Measurements from ENCODE around the gene ANKRD2.
"Not testable (repeated sequence)": the region's sequence is repeated elsewhere in the genome, so short reads cannot be mapped to it uniquely, and the experiment has no call there.

ANKRD2 gene, protein sequence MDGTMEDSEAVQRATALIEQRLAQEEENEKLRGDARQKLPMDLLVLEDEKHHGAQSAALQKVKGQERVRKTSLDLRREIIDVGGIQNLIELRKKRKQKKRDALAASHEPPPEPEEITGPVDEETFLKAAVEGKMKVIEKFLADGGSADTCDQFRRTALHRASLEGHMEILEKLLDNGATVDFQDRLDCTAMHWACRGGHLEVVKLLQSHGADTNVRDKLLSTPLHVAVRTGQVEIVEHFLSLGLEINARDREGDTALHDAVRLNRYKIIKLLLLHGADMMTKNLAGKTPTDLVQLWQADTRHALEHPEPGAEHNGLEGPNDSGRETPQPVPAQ

DNA sequence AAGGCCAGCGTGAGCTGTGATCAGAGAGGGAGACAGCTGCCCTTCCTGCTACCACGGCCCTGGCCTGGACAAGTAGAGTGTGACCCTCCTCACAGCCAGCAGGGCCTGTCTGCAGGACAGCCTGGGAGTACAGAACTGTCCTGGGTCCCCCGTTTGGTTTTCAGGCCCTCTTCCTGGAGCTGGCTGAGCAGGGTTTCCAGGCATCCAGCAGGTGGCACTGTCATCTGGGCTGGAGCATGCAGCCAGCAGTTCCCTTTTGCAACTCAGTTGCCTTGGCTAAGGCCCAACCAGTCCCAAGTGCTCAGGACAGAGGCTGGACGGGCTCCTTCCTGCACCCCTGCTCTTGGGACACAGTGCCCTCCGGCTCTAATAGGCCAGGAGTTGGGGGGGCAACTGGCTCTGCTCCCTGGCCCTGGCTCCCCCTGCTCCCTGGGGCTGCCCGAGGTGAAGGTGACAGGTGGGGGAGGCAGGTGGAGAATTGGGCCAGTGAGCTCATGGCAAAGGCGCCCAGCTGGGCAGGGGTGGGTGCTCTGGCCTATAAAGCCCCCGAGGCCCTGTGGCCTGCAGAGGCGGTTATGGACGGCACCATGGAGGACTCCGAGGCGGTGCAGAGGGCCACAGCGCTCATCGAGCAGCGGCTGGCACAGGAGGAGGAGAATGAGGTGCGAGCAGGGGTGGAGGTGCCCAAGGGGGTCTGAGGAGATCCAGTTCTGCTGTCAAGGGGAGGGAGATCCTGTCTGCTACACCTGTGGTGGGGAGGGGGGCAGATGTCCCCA lies at the start of gene ANKRD2:
TSS of gene ANKRD2 (plus strand) at position 566 of the 776 bp plus-strand sequence. CDS start at position 576, 10 bp downstream.
- DNase-seq (ENCODE audit: low spot score): peak; percentile 77

DNA sequence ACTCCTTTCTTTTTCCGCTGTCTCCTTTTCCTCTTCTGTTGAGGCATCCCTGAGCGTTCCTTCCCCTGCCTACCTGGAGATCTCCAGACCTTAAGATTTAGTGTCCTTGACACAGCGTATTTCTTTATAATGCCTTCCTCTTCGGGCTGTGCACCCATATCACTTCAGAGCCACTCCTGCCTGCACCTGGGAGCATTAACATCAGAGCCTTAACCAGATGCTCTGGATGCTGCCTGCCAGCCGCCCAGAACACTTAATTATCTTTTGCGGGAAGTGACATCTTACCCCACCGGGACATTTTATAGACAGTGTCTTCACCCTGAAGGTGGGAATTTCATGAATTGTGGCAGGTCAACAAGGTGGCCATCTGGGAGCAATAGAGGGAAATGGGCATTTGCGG lies 49.6 kb upstream of the ANKRD2 start:
- no peak for DNase-seq (ENCODE audit: low spot score)

DNA sequence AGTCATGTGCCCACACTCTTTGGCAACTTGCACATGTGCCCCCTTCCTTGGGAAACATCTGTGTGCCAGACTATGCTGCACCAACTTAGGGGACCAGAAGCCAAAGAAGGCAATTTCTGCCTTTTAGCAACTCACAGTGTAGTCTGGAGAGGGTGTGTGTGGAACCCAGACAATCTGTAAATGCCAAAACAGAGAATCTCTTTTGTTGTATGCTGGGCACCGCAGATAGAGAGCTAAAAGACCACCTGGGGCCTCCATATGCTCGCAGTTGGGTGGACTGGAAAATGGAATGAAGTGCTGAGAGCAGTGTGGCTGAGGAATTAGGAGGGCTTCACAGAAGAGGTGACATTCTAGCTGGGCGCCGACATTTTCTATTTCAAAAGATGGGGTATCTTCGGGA lies 47.5 kb upstream of the ANKRD2 start:
- no peak for DNase-seq (ENCODE audit: low spot score)

DNA sequence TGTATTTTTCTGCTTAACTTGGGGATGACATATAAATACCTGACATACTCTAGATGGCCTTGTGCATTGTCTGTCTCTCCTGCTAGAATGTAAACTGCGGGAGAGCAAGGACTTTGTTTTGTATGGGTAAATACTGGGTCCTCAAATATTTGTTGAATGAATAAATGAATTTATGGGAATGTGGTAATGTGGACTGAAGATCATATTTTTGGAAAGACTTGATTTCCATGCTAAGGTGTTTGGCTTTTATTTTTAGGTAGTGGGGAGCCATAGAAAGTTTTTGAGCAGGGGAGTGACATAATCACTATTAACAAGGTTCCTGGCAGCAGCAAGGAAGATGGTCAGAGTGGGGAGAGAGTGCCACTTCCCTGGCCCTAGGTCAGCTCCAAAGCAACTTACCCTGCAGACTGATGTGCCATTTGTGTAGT lies 46.9 kb upstream of the ANKRD2 start:
- DNase-seq (ENCODE audit: low spot score): no peak

DNA sequence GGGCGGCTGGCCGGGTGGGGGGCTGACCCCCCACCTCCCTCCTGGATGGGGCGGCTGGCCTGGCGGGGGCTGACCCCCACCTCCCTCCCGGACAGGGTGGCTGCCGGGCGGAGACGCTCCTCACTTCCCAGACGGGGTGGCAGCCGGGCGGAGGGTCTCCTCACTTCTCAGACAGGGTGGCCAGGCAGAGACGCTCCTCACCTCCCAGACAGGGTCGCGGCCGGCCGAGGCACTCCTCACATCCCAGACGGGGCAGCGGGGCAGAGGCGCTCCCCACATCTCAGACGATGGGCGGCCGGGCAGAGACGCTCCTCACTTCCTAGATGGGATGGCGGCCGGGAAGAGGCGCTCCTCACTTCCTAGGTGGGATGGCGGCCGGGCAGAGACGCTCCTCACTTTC lies 43.7 kb upstream of the ANKRD2 start:
- DNase-seq (ENCODE audit: low spot score): not testable (repeated sequence)

DNA sequence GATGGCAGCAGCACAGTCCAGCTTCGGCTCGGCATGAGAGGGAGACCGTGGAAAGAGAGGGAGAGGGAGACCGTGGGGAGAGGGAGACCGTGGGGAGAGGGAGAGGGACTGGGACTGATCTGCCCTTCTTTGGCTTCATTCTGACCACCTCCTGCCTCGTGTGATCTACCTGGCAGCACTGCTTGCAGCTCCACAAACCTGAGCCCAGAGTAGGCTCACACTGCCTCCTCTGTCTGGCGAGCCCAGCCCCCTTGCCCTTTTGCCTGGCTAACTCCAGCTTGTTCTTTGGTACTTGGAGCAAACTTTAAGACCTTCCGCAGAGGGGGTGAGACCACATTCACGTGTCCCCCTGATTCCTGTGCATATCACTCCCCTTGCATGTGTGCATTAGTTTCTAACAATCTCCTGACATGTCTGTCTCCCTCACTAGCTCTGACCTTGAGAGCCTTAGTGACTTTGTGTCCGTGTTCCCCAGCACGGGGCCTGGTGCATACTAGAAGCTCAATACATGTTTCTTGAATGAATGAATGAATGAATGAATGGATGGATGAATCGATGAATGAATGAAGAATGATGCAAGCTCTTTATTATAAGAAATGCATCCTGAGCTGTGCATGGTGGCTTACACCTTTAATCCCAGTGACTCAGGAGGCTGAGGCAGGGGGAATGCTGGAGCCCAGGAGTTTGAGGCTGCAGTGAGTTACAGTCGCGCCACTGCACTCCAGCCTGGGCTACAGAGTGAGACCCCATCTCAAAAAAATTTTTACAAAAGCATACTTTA lies 42.7 kb upstream of the ANKRD2 start:
- no peak for DNase-seq (ENCODE audit: low spot score)

DNA sequence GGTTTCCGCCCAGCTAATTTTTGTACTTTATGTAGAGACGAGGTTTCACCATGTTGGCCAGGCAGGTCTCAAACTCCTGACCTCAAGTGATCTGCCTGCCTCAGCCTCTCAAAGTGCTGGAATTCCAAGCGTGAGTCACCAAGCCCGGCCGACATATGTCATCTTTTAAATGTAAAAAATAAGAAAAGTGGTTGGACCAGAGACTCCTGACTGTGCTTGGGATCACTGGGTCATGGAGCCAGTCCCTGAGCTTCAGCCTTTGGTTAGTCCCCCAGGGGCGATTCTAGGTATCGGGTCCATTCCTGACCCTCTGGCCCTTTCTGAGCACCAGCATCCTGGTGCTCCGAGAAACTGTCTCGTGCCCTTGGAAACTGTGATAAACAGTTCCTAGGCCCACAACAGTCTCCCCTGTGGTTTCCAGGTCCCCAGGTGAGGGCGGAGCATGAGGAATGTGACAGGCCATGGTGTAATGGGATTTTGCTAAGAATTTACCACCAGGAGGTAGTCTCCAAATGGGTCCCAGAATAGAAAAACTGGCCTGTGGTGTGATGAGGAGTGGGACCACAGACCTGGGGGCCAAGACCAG lies 41.1 kb upstream of the ANKRD2 start:
- DNase-seq (ENCODE audit: low spot score): no peak

DNA sequence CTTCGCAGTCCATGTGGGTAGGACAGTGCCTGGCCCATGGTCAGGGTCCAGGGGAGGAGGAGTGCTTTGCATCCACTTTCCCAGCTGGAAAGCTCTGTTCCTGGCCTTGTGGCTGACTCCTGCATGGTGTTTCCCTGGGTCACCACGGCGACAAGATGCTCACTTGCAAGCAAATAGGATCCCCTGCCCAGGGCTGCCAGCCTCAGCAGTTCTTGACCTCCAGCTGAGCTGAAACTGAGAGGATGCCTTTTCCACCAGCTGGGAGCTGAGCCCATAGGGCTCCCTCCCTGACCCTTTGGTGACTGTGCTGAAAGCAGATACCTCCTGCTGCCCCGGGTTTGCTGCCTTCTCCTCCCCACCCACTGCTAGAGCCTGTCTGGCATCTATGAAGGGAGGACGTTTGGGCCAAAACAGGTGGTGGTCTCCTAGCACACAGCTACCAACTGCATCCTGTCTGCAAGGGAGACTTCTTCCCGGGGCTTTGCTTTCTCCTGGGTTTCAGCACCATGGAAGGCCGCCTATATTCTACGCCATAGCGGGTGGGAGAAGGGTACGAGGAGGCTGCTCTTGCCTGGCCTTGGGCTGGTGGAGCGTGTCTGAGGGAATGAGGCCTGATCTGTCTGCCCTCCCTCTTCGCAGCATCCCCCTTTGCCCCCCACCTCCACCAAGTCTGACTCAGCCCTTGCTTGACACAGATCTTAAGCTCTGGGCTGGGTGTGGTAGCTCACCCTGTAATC lies 39.5 kb upstream of the ANKRD2 start:
- DNase-seq (ENCODE audit: low spot score): no peak

DNA sequence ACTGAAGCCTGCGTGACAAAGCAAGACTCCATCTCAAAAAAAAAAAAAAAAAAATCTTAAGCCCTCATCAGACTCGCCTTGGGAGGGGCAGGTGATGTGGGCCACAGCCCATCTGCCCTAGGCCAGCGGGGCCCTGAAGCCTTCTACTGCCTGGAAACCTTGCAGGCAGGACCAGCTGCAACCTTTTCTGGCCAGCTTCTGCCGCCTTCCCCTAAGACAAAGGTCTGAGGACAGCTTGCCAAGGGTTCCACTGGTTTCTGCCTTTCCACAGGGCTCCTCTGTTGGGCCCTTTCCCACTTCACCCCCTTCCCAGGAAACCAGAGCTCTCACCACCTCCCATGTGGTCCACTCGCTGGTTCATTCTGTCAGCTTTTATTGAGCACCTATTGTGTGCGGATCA lies 38.7 kb upstream of the ANKRD2 start:
- no peak for DNase-seq (ENCODE audit: low spot score)

DNA sequence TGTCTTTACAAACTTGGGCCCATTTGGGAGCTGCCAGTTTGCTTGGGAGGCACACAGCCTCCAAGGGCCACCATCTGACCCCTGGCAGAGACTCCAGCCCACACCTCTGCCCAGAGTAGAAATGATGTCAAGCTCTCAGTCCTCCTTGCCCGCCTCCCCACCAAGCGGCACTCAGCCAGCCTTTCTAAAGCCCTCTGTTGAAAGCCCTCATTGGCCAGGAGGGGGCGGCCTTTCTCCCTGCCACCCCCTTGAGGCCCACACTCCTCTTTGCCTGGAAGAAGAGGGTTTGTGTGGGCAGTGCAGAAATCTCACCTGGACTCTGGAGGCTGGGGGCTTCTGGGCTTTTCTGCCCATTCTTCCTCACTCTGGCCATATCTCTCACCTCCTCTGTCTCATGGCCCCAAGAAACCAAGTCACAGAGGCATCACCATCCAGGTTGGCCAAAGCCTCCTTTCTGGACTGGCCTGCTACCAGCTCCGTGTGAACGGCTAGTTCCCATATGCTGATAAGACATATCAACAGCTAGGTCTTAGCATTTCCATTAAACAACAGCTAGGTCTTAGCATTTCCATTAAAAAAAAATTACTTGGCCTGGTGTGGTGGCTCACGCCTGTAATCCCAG lies 37.7 kb upstream of the ANKRD2 start:
- peak; percentile 67 for DNase-seq (ENCODE audit: low spot score)

DNA sequence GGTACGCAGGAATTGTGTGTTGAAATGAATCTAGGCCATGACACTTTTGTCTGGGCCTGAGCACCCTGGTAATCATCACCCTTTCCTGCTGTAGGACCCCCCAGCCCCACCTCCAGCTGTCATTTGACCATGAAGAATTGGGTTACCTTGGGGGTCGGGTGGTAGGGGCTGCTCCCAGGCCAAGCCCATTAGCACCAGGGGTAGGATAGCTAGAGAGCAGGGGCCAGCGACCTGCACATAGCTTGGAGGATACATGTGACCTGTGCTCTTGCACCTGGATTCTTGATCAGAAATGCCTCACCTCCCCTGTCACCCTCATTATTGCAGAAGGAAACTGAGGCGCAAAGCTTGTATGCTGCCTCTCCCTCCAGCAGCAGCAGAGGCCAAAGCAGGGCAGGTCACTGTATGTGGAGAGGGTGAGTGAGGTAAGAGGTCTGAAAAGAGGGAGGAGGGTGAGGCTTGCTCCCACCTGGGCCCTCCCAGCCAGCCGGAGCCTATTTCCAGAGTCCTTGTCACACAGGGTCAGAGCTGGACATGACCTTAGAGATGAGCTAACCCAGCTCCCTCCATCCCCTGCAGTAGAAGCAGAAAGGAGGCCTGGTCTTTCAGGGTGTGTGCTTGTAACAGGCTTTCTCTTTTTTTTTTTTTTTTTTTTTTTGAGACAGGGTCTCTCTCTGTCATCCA lies 35.3 kb upstream of the ANKRD2 start:
- DNase-seq (ENCODE audit: low spot score): no peak

DNA sequence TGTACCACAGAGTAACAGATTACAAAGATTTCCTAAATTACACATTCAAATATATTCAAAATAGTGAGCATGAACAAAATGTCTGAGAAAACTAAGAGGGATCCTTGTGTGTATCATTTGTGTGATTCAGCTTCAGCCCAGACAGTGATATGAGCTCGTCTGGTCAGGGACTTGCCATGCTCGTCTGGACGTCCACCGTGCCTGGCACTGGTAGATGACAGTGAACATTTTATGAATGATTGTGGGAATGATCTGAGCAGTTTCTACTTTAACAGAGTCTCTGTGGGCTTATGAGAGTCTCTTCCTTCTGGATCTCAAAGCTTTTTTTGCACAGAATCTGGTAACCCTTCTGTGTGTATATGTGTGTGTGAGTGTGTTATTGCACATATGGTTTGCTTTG lies 34.2 kb upstream of the ANKRD2 start:
- no peak for DNase-seq (ENCODE audit: low spot score)

DNA sequence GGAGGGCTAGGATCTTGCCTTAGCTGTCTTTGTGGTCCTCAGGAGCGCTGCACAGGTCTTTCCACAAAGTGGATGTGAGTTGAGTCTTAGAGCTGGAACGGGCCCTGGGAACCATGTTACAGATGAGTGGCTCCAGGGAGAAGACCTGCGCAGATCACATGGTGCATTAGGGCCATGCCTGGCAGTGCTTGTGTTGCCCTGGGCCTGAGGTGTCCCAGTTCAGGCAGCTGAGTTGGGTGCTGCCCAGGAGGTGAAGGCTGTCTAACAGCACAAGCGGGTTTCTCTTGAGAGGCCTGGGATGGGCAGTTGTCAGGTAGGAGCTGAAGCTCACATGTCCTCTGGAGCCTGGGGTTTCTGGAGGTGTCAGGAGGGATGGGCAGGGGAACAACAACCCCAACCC lies 33.7 kb upstream of the ANKRD2 start:
- DNase-seq (ENCODE audit: low spot score): no peak

DNA sequence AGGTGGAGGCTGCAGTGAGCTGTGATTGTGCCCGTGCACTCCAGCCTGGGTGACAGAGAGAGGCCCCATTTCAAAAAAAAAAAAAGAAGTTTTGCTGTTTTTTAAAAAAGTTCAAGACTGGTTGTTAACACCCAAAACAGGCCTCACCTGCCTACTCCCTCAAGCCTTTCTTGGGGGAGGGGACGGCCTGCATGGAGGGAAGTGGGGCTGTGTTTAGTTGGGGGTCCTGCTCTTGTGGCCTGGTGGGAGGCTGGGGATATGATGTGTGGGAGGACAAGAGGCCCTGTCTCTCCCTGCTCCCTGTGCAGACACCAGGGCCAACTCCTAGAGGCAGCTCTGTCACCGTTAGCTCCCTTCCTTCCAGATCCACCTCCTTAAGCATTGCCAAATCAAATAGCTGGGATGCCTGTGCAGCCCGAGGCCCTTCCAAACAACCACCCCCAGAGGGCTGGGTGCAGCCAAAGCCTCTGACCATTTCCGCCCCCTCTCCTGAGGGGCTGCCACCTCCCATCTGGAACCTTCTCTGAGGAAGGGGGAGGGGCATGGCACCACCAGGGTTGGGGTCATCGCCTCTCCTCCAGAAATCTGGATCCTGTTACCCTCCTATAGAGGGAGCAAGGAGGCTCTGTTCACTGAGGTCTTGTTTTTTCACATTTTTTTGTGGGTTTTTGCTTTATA lies 32.9 kb upstream of the ANKRD2 start:
- no peak for DNase-seq (ENCODE audit: low spot score)

DNA sequence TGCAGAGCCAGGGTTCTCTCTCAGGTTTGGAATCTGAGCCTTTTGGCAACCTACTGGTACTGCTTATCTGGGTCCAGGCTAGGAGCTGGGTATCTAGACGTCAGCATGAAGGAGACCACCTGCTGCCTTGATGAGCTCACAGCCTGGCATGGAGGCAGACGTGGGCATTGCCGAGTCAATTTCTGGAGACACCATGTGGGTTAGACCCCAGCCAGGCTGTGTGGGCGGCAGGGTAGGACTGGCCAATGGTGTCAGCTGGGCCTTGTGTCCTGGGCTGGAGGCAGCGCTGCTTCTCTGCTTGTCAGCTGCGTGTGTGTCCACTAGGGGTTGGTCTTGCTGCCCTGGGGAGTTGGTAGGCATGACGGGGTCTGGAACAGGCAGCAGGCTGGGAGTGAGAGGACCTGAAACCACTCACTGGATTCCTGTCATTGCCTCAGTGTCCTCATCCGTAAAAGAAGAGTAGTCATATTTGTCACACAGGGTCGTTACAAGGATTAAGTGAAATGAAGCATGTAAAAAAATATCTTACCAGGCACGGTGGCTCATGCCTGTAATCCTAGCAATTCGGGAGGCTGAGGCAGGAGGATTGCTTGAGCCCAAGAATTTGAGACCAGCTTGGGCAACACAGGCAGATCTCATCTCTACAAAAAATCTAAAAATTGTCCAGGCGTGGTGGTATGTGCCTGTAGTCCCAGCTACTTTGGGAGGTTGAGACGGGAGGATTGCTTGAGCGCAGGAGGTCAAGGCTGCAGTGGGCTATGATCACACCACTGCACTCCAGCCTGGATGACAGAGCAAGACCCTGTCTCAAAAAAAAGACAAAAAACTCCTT lies 31.7 kb upstream of the ANKRD2 start:
- no peak for DNase-seq (ENCODE audit: low spot score)

DNA sequence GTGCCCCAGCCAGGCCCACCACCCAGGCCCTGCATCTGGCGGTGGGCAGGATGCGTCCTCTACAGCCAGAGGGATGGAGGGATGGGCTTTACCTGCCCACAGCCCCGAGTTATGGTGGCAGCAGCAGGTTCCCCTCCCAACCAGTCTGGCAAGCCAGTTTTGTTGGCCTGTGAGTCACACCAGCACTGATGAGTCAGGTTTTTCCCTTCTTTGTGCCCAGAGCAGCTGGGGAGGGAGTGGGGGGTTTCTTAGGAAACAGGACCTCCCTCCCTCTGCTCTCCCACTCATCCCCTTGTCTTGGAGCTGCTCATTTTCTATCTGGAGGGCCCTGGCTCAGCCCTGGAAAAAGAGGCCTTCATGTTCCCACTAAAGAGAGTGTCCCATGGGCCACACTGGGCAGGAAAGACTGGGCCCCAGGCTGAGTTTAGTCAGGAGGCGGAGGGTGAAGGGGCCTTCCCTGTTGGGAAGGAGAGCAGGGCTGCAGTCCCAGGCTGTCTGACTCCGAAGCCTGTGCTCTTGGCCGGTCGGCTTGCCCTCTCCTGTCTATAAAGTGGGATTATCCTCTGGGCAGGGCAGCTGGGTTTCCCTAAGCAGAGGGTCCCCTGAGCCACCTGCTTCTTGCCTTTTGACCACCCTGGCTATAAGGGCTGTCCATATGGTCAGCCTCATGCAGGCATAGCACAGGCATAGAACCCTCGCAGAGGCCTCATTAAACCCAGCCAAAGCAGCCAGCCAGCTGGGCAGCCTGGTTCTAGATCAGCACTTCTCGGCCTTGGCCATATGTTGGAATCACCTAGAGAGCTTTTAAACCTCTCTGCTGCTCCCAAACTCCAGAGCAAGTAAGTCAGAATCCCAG lies 30.2 kb upstream of the ANKRD2 start:
- no peak for DNase-seq (ENCODE audit: low spot score)

DNA sequence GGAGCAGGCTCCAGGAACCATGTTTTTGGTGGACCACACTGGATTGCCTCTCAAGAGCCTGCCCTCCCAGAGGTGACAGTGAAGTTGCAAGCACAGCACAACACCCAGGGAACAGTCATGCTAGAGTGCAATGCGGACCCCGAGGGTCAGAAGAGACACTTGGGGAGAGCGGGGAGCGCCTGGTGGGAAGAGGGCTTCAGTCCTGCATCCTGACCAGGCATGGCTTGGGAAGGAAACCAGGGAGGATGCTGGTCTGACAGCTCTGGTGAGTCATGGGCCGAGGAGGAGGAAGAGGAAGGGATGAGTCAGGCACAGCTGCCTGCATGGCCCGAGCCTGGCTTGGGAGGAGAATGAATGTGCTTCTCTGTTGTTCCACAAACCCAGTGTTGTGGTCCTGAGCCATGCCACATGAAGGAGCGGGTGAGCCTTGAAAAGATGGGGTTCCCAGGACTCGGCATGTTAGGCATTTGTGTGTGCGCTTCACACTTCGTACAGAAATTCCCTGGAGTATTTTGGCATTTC lies 29.5 kb upstream of the ANKRD2 start:
- DNase-seq (ENCODE audit: low spot score): no peak

Measured in D341Med (cell line).